GM19351 (cell line): ENCODE data around the gene ARG1.
A peak's percentile ranks its signal among the peaks of the same experiment; 100 is the strongest.

Experiments used
- ATAC-seq: cut with Tn5 transposase; IDR thresholded peaks from one replicate; pipeline ENCODE4 v1.9.1; 2021; ENCODE audit warnings: mild to moderate bottlenecking, moderate library complexity; ENCODE audit not compliant: unreplicated experiment

ARG1 gene

GRCh38 chr6:131581523-131581922, 8.5 kb downstream of the ARG1 start:
- no peak for ATAC-seq

GRCh38 chr6:131586543-131586942, 13.5 kb downstream of the ARG1 start:
- ATAC-seq: no peak

GRCh38 chr6:131587909-131588308, 14.9 kb downstream of the ARG1 start:
- ATAC-seq: no peak

GRCh38 chr6:131588643-131589042, 15.6 kb downstream of the ARG1 start:
- ATAC-seq: no peak

- no peak for ATAC-seq
Measured at GRCh38 chr6:131592935-131593334, 19.9 kb downstream of the ARG1 start.

- no peak for ATAC-seq
Measured at GRCh38 chr6:131594074-131594473, 21.0 kb downstream of the ARG1 start.

- peak; percentile 54 for ATAC-seq
Measured at GRCh38 chr6:131597446-131597845, 24.4 kb downstream of the ARG1 start.

GRCh38 chr6:131600716-131601115, 27.7 kb downstream of the ARG1 start:
- no peak for ATAC-seq

- ATAC-seq: no peak
Measured at GRCh38 chr6:131602781-131603312, 29.8 kb downstream of the ARG1 start.

- ATAC-seq: no peak
Measured at GRCh38 chr6:131613296-131613925, 40.4 kb downstream of the ARG1 start.

- ATAC-seq: no peak
Measured at GRCh38 chr6:131615275-131615674, 42.2 kb downstream of the ARG1 start.

GRCh38 chr6:131627724-131628682, 55.0 kb downstream of the ARG1 start, which contains the start of gene MED23:
Gene MED23, minus strand, starts transcription at chr6:131628242. Its CDS starts 193 bp downstream, at chr6:131628049.
- ATAC-seq: peak; percentile 95

- no peak for ATAC-seq
Measured at GRCh38 chr6:131628726-131629125, 55.7 kb downstream of the ARG1 start.

- ATAC-seq: no peak
Measured at GRCh38 chr6:131629651-131630050, 56.6 kb downstream of the ARG1 start.

- ATAC-seq: no peak
Measured at GRCh38 chr6:131631625-131632289, 58.7 kb downstream of the ARG1 start.
